ENCODE data around the gene OR1M1. TPM values are rescaled to one million over a fixed set of nuclear protein-coding genes. Genes with fewer than 3 reads are reported as not detected.

Gene OR1M1
- polyA plus RNA-seq, 1 experiment = not detected

DNA sequence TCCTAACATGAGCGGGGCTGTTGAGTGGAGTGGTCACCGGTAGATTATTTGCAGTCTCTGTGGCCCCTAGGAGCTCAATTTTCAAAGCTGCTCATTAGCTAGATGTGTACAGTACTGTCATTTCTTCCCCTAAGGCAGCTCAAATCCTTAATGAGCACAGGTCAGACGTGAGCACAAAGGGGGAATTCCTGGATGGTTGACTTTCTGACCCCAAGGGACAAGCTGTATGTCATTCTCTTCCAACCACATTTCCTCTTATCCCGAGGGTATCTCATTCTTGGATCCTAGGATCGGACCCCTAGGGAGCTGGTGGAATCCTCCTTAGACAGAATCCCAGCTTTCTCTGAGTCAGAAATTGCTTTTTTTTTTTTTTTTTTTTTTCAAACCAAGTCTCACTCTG is 45.6 kb downstream of the OR1M1 start:
- no peaks in the 10 kb centered on the region for H3K27me3 ChIP-seq (ENCODE audit: control insufficient read depth, insufficient read depth, low read length)
- ChIA-PET POLR2A (no interaction called here), CTCF (no interaction called here)
- TF ChIP-seq, protein P1, sequence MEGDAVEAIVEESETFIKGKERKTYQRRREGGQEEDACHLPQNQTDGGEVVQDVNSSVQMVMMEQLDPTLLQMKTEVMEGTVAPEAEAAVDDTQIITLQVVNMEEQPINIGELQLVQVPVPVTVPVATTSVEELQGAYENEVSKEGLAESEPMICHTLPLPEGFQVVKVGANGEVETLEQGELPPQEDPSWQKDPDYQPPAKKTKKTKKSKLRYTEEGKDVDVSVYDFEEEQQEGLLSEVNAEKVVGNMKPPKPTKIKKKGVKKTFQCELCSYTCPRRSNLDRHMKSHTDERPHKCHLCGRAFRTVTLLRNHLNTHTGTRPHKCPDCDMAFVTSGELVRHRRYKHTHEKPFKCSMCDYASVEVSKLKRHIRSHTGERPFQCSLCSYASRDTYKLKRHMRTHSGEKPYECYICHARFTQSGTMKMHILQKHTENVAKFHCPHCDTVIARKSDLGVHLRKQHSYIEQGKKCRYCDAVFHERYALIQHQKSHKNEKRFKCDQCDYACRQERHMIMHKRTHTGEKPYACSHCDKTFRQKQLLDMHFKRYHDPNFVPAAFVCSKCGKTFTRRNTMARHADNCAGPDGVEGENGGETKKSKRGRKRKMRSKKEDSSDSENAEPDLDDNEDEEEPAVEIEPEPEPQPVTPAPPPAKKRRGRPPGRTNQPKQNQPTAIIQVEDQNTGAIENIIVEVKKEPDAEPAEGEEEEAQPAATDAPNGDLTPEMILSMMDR (IDR thresholded peaks at IDR 0.05; ENCODE audit: insufficient read depth, low read depth, low read length) = no peak
- H3K4me3 ChIP-seq (ENCODE audit: low read depth, low read length) = no peak overlapping the region
- no peak for DNase-seq (ENCODE audit: low read depth)
- H3K36me3 ChIP-seq (ENCODE audit: control insufficient read depth, insufficient read depth, low read length) = no peaks in the 10 kb centered on the region

DNA sequence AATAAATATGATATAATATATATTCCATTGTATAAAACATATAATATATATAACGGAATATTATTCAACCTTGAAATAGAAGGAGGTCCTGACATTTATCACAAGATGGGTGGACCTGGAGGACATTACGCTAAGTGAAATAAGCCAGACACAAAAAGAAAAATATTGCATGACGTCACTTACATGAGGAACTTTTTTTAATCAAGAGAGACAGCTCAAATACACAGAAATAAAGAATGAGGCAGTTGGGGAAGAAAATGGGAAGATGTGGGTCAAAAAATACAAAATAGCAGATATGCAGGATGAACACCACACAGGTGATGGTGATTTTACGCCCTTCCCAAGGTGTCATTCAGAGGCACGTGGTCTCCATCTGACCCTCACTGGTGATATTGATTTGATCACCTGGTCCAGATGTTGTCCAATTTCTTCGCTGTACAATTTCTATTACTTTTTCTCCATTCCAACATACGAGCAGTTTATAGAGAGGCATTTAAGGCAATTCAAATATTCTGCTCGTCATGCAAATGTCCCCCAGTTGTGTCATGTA is 52.8 kb downstream of the OR1M1 start:
- POLR2A ChIA-PET = no interaction called here
- no peak for DNase-seq (ENCODE audit: low read depth)
- peak overlapping the region; percentile 77 for H3K4me3 ChIP-seq (ENCODE audit: low read depth, low read length)

DNA sequence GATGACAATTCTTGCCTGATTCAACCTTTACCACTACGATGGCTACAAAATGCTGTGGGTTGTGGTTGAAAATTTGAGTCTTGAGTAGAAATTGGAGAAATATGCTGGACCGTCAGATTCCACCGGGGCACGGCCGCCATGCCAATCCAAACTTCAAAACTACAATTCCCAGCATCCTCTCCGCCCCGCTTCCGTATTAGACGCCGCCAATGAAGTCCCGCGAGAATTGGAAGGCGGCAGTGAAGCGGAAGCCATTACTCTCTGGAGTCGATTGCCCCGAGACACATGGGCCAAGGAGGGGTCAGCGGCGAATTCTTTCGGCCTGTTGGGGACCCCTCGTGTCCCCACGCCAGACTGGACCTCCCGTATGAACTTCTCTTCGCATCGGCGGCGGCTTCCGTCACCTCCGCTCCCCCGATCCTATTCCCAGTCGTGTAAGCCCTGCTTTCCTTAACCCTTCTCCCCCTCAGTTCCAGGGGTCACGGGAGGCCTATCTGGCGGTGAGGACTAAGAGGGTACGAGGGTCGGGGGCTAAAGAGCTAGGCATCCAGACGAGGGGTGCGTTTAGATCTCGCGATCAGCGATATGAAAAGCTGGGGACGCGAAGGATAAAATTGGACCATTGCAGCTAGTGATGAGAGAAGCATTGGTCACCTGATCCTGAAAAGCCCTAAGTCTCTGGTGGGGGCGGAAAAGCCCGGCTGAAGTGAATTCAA is 53.5 kb downstream of the OR1M1 start, which contains the start of gene ZNF317:
ZNF317 (plus strand) TSS at position 239 of the 716 bp plus-strand sequence. CDS start 15,620 bp downstream, outside the sequence.
- TF ChIP-seq, protein P1 (IDR thresholded peaks at IDR 0.05; ENCODE audit: insufficient read depth, low read depth, low read length) = no peak
- Histone ChIP-seq H3K36me3 (ENCODE audit: control insufficient read depth, insufficient read depth, low read length) (no peaks in the 10 kb centered on the region), H3K4me3 (ENCODE audit: low read depth, low read length) (peak within 1 kb of the TSS; percentile 77), H3K27me3 (ENCODE audit: control insufficient read depth, insufficient read depth, low read length) (no peaks in the 10 kb centered on the region)
- POLR2A ChIA-PET = no interaction called here
- CTCF ChIA-PET = no interaction called here
- DNase-seq (ENCODE audit: low read depth) = peak; percentile 46

More for the DNA sequence above, 52.8 kb downstream of the OR1M1 start:
- CTCF ChIA-PET = no interaction called here
- TF ChIP-seq, protein P1 (IDR thresholded peaks at IDR 0.05; ENCODE audit: insufficient read depth, low read depth, low read length) = no peak
- Histone ChIP-seq H3K36me3 (ENCODE audit: control insufficient read depth, insufficient read depth, low read length) (no peaks in the 10 kb centered on the region), H3K27me3 (ENCODE audit: control insufficient read depth, insufficient read depth, low read length) (no peaks in the 10 kb centered on the region)

DNA sequence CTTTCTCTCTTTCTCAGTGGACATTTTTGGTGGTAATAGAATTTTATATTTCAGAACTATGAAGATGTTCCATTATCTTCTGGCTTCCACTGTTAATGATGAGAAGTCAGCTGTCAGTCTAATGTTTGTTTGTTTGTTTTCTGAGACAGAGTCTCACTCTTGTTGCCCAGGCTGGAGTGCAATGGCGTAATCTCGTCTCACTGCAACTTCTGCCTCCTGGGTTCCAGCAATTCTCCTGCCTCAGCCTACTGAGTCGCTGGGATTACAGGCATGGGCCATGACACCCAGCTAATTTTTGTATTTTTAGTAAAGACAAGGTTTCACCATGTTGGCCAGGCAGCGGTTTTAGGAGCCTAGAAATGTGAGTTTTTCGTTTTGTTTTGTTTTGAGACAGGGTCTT is 58.1 kb downstream of the OR1M1 start:
- ChIA-PET POLR2A (no interaction called here), CTCF (interaction anchor here (0.9 kb wide), 1 partner anchor 25 kb away, joined by 3 read pairs; no protein-coding TSS in a partner anchor)
- H3K4me3 ChIP-seq (ENCODE audit: low read depth, low read length) = no peak overlapping the region
- DNase-seq (ENCODE audit: low read depth) = no peak
- H3K27me3 ChIP-seq (ENCODE audit: control insufficient read depth, insufficient read depth, low read length) = no peaks in the 10 kb centered on the region
- TF ChIP-seq, protein P1 (IDR thresholded peaks at IDR 0.05; ENCODE audit: insufficient read depth, low read depth, low read length) = no peak
- H3K36me3 ChIP-seq (ENCODE audit: control insufficient read depth, insufficient read depth, low read length) = peaks cover 1% of the 10 kb centered on the region; the same call in 1 of the 2 replicates

Small RNA genes lying within 50 kb of the gene (small RNA-seq; reads per million reads assigned to genes)
- gene OR1M4P (ENCODE audit: insufficient read length, low read depth, low replicate concordance) = not detected

Other genes starting within 250 kb of the OR1M1 start
- gene MUC16, start 76.7 kb upstream of the OR1M1 start, polyA plus RNA-seq (2011; rRNA removed) = not detected in 2 replicates
- gene OR7G2, start 20.4 kb downstream of the OR1M1 start, polyA plus RNA-seq (2011; rRNA removed) = not detected in 2 replicates
- gene OR7G1, start 28.7 kb downstream of the OR1M1 start, polyA plus RNA-seq (2011; rRNA removed) = not detected in 2 replicates
- not detected in 2 replicates for gene OR7G3, start 39.9 kb downstream of the OR1M1 start, polyA plus RNA-seq (2011; rRNA removed)
- gene ZNF317, start 53.3 kb downstream of the OR1M1 start, polyA plus RNA-seq (2011; rRNA removed) = 15.1 and 16.2 TPM in 2 replicates
- not detected in 2 replicates for gene OR7D2, start 91.9 kb downstream of the OR1M1 start, polyA plus RNA-seq (2011; rRNA removed)
- gene OR7D4, start 132.5 kb downstream of the OR1M1 start, polyA plus RNA-seq (2011; rRNA removed) = not detected in 2 replicates
- gene OR7E24, start 163.9 kb downstream of the OR1M1 start, polyA plus RNA-seq (2011; rRNA removed) = not detected in 2 replicates
- gene ZNF699, start 222.8 kb downstream of the OR1M1 start, polyA plus RNA-seq (2011; rRNA removed) = 2.1 and 3.4 TPM in 2 replicates
- 8.2 and 15.6 TPM in 2 replicates for gene ZNF559, start 237.1 kb downstream of the OR1M1 start, polyA plus RNA-seq (2011; rRNA removed)

Measured in BJ (cell line).